HG03103 (cell line): ENCODE measurements around the gene GPR148.

Source experiments
- ATAC-seq: cut with Tn5 transposase; IDR thresholded peaks from one replicate; pipeline ENCODE4 v1.9.1; 2021; ENCODE audit warnings: low read depth; ENCODE audit not compliant: unreplicated experiment

Gene GPR148

GRCh38 chr2:130766711-130767407, 38.0 kb downstream of the GPR148 start:
- ATAC-seq = no peak

GRCh38 chr2:130767408-130767775, 38.5 kb downstream of the GPR148 start:
- no peak for ATAC-seq

GRCh38 chr2:130768191-130768855, 39.5 kb downstream of the GPR148 start:
- ATAC-seq = no peak

GRCh38 chr2:130769343-130769907, 40.6 kb downstream of the GPR148 start:
- ATAC-seq = no peak

GRCh38 chr2:130776550-130776949, 47.7 kb downstream of the GPR148 start:
- no peak for ATAC-seq

- no peak for ATAC-seq
These were observed 49.9 kb downstream of the GPR148 start for GRCh38 chr2:130778781-130779180.
